ENCODE measurements around the gene IL12RB2.

IL12RB2 gene, protein sequence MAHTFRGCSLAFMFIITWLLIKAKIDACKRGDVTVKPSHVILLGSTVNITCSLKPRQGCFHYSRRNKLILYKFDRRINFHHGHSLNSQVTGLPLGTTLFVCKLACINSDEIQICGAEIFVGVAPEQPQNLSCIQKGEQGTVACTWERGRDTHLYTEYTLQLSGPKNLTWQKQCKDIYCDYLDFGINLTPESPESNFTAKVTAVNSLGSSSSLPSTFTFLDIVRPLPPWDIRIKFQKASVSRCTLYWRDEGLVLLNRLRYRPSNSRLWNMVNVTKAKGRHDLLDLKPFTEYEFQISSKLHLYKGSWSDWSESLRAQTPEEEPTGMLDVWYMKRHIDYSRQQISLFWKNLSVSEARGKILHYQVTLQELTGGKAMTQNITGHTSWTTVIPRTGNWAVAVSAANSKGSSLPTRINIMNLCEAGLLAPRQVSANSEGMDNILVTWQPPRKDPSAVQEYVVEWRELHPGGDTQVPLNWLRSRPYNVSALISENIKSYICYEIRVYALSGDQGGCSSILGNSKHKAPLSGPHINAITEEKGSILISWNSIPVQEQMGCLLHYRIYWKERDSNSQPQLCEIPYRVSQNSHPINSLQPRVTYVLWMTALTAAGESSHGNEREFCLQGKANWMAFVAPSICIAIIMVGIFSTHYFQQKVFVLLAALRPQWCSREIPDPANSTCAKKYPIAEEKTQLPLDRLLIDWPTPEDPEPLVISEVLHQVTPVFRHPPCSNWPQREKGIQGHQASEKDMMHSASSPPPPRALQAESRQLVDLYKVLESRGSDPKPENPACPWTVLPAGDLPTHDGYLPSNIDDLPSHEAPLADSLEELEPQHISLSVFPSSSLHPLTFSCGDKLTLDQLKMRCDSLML

GRCh38 chr1:67307251-67308060, at the start of gene IL12RB2:
IL12RB2 (plus strand) TSS chr1:67307873; CDS start chr1:67320369, 12,496 bp downstream.
- DNase-seq = peak; percentile 61

DNA sequence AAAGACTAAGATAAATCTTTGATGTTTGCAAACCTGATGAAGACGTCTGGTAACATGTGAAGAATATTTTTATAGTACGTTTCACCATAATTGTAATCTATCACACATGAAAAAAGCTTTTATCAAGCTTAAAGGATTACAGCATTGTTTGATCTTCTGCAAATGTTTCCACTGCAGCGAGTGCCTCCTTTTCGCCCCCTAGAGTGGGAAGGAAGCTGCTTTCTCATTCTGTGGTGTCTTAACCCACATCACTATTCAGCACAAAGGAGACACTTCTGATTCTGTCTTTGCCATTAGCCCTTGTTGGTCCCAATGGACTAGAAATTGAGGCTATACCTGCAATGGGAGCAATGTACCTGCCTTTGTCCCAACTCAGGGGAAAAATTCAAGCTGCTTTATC, 46.0 kb upstream of the IL12RB2 start:
- peak; percentile 7 for DNase-seq

- no peak for DNase-seq
Measured at GRCh38 chr1:67262735-67263134, 44.9 kb upstream of the IL12RB2 start.

- no peak for DNase-seq
Measured at GRCh38 chr1:67264152-67264551, 43.5 kb upstream of the IL12RB2 start.

- DNase-seq = no peak
Measured at GRCh38 chr1:67264899-67265298, 42.8 kb upstream of the IL12RB2 start.

DNA sequence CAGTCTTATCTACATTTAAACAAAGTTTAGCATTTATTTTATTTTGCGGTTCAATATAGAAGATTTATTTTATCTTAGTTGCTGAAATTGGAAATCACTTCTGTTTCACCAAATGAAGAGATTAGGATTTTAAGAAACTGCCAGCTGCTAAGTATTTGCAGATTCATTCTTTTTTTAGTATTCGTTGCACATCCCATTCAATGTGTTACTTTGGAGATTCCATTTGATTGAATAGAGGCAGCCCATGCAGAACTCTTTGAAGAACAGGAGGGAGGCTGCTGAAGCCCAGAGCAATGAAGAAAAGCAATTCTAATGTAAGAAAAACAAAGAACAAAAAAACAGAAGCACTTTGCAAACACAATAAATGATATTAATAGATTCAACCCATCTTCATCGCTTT, 38.6 kb upstream of the IL12RB2 start:
- DNase-seq = no peak

DNA sequence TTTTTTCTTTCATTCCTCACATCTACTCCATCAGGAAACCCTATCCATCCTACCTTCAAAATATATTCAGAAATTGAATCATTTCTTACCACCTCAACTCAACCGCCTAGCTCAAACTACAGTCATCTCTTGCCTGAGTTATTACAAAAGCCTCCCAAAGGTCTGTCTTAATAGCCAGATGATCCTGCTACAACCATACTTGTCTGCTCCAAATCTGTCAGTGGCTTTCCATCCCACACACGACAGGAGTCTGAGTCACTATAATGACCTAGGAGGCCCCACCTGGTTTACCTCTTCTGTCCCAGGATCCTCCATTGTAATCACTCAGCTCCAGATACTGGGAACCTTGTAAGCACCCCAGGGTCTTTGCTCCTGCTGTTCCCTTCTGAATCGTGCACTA, 37.1 kb upstream of the IL12RB2 start:
- no peak for DNase-seq

GRCh38 chr1:67273591-67273990, 34.1 kb upstream of the IL12RB2 start:
- DNase-seq = no peak

DNA sequence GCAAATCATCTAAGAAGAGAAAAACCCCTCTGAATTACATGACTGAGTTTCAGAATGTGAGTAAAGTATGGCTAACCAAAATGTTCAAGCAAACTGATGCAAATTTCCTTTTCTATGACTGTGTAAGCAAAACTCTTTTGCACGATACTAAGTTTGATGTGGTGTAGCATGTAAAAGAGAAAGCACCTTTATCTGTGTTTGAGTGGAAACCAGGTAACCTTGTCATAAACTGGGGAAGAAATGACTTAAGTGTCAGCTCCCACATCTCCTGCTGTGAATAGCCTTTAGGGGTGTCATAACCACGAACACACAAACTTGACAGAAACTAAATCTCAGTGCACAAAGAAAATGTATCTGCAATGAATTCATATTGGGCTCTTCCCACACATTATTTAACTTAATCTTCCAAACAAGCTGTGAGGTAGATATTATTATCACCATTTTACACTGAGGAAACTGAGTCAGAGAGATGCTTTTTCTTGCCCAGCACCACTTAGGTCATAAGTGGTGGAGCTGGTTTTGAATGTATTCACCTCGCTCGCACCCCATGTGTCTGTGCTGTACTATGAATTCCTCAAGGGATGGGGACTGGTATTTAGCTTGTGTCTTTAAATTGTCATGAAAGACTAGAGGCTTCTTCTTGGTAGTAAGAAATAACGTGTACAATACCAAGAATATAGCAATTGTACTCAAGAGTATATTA, 32.9 kb upstream of the IL12RB2 start:
- DNase-seq = no peak

- no peak for DNase-seq
Measured at GRCh38 chr1:67280696-67281095, 27.0 kb upstream of the IL12RB2 start.

GRCh38 chr1:67281244-67281643, 26.4 kb upstream of the IL12RB2 start:
- DNase-seq = no peak

GRCh38 chr1:67285780-67286488, 21.7 kb upstream of the IL12RB2 start:
- DNase-seq = no peak

DNA sequence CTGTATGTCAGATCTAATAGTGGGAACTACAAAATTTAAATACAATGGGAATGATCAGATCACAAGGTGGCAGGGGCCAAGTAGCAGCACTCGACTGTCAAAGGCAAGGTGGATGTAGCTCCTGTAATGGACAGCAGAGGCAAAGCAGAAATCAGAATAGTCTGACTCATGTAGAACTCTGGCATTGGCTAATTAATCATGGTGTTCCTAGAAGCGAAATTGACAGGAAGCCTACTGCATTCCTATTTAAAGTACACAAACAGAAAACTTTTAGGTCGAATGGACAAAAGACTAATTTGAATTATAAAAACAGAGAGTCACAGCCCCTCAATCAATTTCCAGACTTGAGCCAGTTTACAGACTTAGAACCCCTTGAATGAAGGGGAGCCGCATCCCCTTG, 17.4 kb upstream of the IL12RB2 start:
- no peak for DNase-seq

DNA sequence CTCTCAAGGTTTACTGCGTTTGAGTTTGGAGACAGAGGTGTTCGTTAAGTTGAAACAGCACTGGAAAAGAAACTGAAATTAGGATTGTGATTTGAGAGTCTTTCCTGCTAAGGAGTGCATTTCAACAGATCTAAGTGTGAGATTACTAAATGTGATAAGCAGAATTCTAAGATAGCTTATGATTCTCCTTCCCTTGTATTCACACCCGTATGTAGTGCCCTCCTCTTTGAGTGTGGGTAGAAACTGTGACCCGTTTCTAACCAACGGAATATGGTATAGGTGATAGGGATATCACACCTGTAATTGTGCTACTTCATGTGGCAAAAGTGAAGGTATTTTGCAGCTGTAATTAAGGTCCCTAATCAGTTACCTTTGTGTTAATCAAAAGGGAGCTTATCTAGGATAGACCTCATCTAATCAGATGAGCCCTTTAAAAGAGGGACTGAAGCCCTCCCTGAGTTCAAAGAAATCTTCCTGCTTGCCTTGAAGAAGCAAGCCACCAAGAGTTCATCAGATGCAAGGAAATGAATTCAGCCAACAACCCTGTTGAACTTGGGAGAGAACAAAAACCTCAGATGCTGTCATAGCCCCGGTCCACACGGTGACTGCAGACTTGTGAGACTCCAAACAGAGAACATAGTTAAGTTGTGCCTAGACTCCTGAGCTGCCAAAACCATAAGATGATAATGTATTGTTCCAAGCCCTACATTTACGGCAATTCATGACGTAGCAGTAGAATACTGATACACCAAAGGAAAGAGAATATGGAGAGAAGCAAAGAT, 12.6 kb upstream of the IL12RB2 start:
- DNase-seq = no peak

DNA sequence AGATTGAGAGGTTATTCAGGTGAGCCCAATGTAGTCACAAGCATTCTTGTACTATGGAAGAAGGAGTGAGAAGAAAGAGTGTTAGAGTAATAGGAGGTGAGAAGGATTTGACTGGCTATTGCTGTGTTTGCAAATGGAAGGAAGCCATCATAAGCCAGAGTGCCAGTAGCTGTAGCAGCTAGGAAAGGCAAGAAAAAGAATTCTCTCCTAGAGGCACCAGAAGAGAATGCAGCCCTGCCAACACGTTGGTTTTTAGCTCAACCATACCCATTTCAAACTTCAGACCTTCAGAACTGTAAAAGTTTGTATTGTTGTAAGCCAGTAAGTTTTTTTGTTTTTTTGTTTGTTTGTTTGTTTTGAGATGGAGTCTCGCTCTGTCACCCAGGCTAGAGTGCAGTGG, 8.9 kb upstream of the IL12RB2 start:
- DNase-seq = no peak

- no peak for DNase-seq
Measured at GRCh38 chr1:67299296-67299695, 8.4 kb upstream of the IL12RB2 start.

DNA sequence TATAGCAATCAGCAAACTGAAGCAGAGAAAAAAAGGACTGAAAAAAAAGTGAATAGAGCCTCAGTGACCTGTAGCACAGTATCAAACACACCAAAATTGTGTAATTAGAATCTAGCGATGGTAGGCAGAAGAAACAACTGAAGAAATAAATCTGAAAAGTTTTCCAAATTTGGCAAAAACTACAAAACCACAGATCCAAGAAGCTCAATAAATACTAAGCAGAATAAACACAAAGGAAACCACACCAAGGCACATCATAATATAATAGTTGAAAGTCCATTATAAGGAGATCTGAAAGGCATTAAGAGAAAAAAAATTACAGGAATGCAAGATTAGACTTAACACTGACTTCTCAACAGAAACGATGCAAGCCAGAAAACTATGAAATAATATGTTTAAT, 7.1 kb upstream of the IL12RB2 start:
- DNase-seq = no peak

GRCh38 chr1:67304023-67304422, 3.6 kb upstream of the IL12RB2 start:
- no peak for DNase-seq

DNA sequence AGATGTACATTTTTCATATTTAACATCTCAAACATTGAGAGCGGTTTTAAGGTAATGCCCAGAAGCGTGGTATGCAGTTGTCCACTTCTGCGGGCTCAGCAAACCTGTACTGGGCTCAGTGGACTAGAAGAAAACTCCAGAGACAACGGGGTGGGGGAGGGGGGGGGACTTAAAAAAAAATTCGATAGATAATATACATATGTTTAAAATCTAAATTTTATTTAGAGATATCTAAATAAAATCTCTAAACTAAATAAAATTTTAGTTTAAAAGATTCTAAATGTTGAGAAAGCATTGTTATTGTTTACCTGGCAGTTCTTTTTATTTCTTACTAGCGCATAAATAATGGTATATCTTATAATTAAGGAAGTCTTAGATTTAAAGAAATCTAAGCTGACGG, 1.1 kb upstream of the IL12RB2 start:
- no peak for DNase-seq

GRCh38 chr1:67308136-67308535, 463 bp downstream of the IL12RB2 start:
- peak; percentile 53 for DNase-seq

DNA sequence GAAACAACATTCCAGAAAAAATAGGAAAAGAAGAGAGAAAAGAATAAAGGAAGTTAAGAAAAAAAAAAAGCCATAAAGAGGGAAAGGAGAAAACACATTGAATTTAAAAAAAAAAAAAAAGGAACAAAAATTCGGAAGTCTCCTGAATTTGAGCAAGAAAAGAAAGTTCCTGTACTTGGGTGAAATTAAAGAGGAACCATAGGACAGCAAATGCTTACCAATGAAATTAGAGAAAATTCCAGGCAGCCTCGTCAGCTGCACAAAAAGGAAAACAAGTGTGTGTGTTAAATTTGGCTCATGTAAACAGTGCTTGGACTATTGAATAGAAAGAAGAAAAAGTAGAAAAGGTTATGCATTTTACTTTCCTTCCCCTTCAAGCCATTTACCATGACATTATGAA, 4.9 kb downstream of the IL12RB2 start:
- DNase-seq = no peak
